Endothelial cell of hepatic sinusoid (primary cell): ENCODE measurements around the gene LRP4.
"Not testable (repeated sequence)": the region's sequence is repeated elsewhere in the genome, so short reads cannot be mapped to it uniquely, and the experiment has no call there.

Experiments used
- in situ Hi-C: cut with HindIII; loops from 2 replicates; pipeline ENCODE4 v1.10.0; 2017; ENCODE audit warnings: low sequenced_read_pairs

Gene LRP4

GRCh38 chr11:46928701-46929100 is 10.4 kb upstream of the LRP4 start:
- in situ Hi-C loops: not testable (repeated sequence)

GRCh38 chr11:46927928-46928327 is 9.6 kb upstream of the LRP4 start:
- in situ Hi-C loops: not testable (repeated sequence)

GRCh38 chr11:46920755-46921154 is 2.4 kb upstream of the LRP4 start:
- in situ Hi-C loops: no loop called here

GRCh38 chr11:46918788-46919513 is 601 bp upstream of the LRP4 start:
- in situ Hi-C loops: no loop called here

- in situ Hi-C loops: no loop called here
Measured at GRCh38 chr11:46917762-46918082, 628 bp downstream of the LRP4 start.

- in situ Hi-C loops: no loop called here
Measured at GRCh38 chr11:46917109-46917761, 1.1 kb downstream of the LRP4 start.

- in situ Hi-C loops: no loop called here
Measured at GRCh38 chr11:46916286-46917108, 1.9 kb downstream of the LRP4 start.

GRCh38 chr11:46914910-46915309 is 3.4 kb downstream of the LRP4 start:
- in situ Hi-C loops: no loop called here

GRCh38 chr11:46914363-46914762 is 4.0 kb downstream of the LRP4 start:
- in situ Hi-C loops: no loop called here

GRCh38 chr11:46913484-46913883 is 4.9 kb downstream of the LRP4 start:
- in situ Hi-C loops: no loop called here

GRCh38 chr11:46912526-46913150 is 5.7 kb downstream of the LRP4 start:
- in situ Hi-C loops: no loop called here

- in situ Hi-C loops: no loop called here
Measured at GRCh38 chr11:46907606-46908005, 10.7 kb downstream of the LRP4 start.

- in situ Hi-C loops: no loop called here
Measured at GRCh38 chr11:46906609-46907041, 11.7 kb downstream of the LRP4 start.

GRCh38 chr11:46905806-46906205 is 12.5 kb downstream of the LRP4 start:
- in situ Hi-C loops: no loop called here

- in situ Hi-C loops: no loop called here
Measured at GRCh38 chr11:46903846-46904245, 14.5 kb downstream of the LRP4 start.

- in situ Hi-C loops: no loop called here
Measured at GRCh38 chr11:46902694-46903093, 15.7 kb downstream of the LRP4 start.

GRCh38 chr11:46901156-46901555 is 17.2 kb downstream of the LRP4 start:
- in situ Hi-C loops: no loop called here

GRCh38 chr11:46900091-46900746 is 18.1 kb downstream of the LRP4 start:
- in situ Hi-C loops: no loop called here

- in situ Hi-C loops: no loop called here
Measured at GRCh38 chr11:46899501-46900025, 18.8 kb downstream of the LRP4 start.

- in situ Hi-C loops: no loop called here
Measured at GRCh38 chr11:46898396-46899095, 19.8 kb downstream of the LRP4 start.
